ENCODE results near the gene UNC13C.

DNA sequence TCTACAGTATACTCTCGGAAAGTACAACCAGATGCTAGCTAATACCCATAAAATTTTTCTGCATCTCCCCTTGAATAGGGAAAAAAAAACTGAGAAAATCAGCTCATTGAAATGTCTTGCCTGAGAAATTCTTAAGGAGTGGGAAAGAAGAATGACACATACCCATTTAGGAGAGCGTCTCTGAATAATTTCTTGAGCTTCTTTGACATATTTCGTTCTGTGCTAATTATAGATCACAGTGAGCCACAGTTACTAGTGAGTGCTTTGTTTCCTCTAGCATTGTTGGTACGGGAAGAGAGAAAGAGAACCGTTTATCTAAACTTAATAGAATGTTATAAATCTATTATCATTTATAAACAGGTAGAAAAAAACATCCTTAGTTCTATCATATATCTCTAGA is 588.4 kb downstream of the UNC13C start:
- TF ChIP-seq EP300 (IDR thresholded peaks at IDR 0.05), result no peak
- TF ChIP-seq, protein P1, sequence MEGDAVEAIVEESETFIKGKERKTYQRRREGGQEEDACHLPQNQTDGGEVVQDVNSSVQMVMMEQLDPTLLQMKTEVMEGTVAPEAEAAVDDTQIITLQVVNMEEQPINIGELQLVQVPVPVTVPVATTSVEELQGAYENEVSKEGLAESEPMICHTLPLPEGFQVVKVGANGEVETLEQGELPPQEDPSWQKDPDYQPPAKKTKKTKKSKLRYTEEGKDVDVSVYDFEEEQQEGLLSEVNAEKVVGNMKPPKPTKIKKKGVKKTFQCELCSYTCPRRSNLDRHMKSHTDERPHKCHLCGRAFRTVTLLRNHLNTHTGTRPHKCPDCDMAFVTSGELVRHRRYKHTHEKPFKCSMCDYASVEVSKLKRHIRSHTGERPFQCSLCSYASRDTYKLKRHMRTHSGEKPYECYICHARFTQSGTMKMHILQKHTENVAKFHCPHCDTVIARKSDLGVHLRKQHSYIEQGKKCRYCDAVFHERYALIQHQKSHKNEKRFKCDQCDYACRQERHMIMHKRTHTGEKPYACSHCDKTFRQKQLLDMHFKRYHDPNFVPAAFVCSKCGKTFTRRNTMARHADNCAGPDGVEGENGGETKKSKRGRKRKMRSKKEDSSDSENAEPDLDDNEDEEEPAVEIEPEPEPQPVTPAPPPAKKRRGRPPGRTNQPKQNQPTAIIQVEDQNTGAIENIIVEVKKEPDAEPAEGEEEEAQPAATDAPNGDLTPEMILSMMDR (IDR thresholded peaks at IDR 0.05), result no peak

Measured in tibial nerve (tissue), 4 donors.